GM12878 (cell line): ENCODE measurements around the gene PCDHA1.

Source experiments
- CHD2 ChIP-seq: IDR thresholded peaks from 2 replicates; pipeline ENCODE4 v1.6.1; 2011; ENCODE audit warnings: low read depth, low read length, improper control_type of control experiment, borderline replicate concordance
- JUND ChIP-seq: IDR thresholded peaks from 2 replicates; pipeline ENCODE4 v1.6.1; 2012; ENCODE audit warnings: low read depth, mild to moderate bottlenecking, low read length, improper control_type of control experiment, moderate library complexity
- POLR2A ChIP-seq: IDR thresholded peaks from 2 replicates; pipeline ENCODE4 v1.6.1; 2011; ENCODE audit warnings: low read depth, mild to moderate bottlenecking, low read length
- POLR2AphosphoS5 ChIP-seq: IDR thresholded peaks from 2 replicates; pipeline ENCODE4 v1.6.1; 2011; ENCODE audit warnings: mild to moderate bottlenecking, low read length, inconsistent platforms

DNA sequence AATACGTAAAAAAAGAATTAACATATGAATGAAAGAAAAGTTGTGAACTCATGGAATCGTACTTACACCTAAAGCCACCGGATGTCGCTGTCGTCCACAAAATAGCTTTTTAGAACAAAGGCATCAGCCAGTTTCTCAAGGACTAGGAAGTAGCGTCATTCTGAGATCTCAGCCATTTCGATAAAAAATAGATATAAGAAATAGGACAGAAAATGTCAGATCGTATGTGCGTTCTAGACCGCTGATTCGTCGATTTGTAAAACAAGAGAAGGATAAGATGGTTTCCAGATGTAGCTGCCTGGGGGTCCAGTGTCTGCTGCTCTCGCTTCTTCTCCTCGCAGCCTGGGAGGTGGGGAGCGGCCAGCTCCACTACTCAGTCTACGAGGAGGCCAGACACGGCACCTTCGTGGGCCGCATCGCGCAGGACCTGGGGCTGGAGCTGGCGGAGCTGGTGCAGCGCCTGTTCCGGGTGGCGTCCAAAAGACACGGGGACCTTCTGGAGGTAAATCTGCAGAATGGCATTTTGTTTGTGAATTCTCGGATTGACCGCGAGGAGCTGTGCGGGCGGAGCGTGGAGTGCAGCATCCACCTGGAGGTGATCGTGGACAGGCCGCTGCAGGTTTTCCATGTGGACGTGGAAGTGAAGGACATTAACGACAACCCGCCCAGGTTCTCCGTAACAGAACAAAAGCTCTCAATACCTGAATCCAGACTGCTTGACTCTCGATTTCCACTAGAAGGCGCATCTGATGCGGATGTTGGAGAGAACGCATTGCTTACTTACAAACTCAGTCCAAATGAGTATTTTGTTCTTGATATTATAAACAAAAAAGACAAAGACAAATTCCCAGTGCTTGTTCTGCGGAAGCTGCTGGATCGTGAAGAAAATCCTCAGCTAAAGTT is 70.1 kb downstream of the PCDHA1 start, which contains the start of gene PCDHA10:
- TF ChIP-seq CHD2 (no peak), POLR2AphosphoS5 (no peak), POLR2A (no peak), JUND (no peak)
